SK-N-SH (cell line): ENCODE data around the gene FOXA1. TPM values are rescaled to one million over a fixed set of nuclear protein-coding genes. Genes with fewer than 3 reads are reported as not detected.

ENCODE experiments used
- CTCF ChIA-PET: fragments of 300-600, 350-600 bp; formaldehyde crosslinking; extraction: SDS; loops from one replicate; lab custom pipeline; 2021; lab: Yijun Ruan, JAX
- POLR2A ChIA-PET: fragments of 350-600 bp; sonication (Branson Sonifier 250); formaldehyde crosslinking; extraction: SDS; loops from one replicate; lab custom pipeline; 2020; ENCODE audit warnings: antibody characterized with exemption, inconsistent platforms; lab: Yijun Ruan, JAX
- DNase-seq: peaks from one replicate; pipeline ENCODE4 v3.0.0; 2012
- H2AFZ ChIP-seq: fragments of 200-600 bp; sonication (generic); 2 replicates; pipeline ENCODE4 v1.8.1; 2016; ENCODE audit warnings: antibody characterized with exemption, mild to moderate bottlenecking, low read depth
- H3F3A ChIP-seq: fragments of 200-600 bp; sonication (generic); replicated peaks from 2 replicates; pipeline ENCODE3; 2016; ENCODE audit warnings: antibody characterized with exemption, mild to moderate bottlenecking; ENCODE audit not compliant: insufficient read depth
- H3K27ac ChIP-seq, 2 experiments: fragments of 200-500 bp in 1 of 2; fragments of 200-600 bp in 1 of 2; sonication (Bioruptor generic) in 1 of 2; sonication (generic), shearing (Covaris generic) in 1 of 2; 2 replicates each; pipeline versions ENCODE4 v1.5.1 to v1.6.1; 2014 to 2016; ENCODE audit warnings: low read depth in 2 of 2, inconsistent platforms in 1 of 2, low read length in 1 of 2, mild to moderate bottlenecking in 1 of 2, mixed read lengths in 1 of 2
- H3K27me3 ChIP-seq: fragments of 200-600 bp; sonication (generic), shearing (Covaris generic); 2 replicates; pipeline ENCODE4 v1.6.1; 2016; ENCODE audit warnings: mixed run types; ENCODE audit not compliant: insufficient read depth
- H3K36me3 ChIP-seq, 2 experiments: fragments of 200-500 bp in 1 of 2; fragments of 200-600 bp in 1 of 2; sonication (Bioruptor generic) in 1 of 2; sonication (generic) in 1 of 2; replicated peaks in 1 of 2; 2 replicates each; pipeline versions ENCODE3 to v1.5.1; 2014 to 2016; ENCODE audit warnings: low read length in 1 of 2, mild to moderate bottlenecking in 1 of 2; ENCODE audit not compliant: insufficient read depth in 2 of 2, control insufficient read depth in 1 of 2
- H3K4me1 ChIP-seq, 2 experiments: fragments of 200-500 bp in 1 of 2; fragments of 200-600 bp in 1 of 2; sonication (Bioruptor generic) in 1 of 2; sonication (generic), shearing (Covaris generic) in 1 of 2; 2 replicates each; pipeline versions ENCODE4 v1.5.1 to v1.6.1; 2014 to 2016; ENCODE audit warnings: low read depth in 1 of 2, low read length in 1 of 2, mixed run types in 1 of 2; ENCODE audit not compliant: insufficient read depth in 2 of 2, control insufficient read depth in 1 of 2
- H3K4me2 ChIP-seq: fragments of 200-600 bp; sonication (generic), shearing (Covaris generic); 2 replicates; pipeline ENCODE4 v1.6.1; 2017; ENCODE audit warnings: mixed run types
- H3K4me3 ChIP-seq, 2 experiments: fragments of 200-500 bp in 1 of 2; fragments of 200-600 bp in 1 of 2; sonication (Bioruptor generic) in 1 of 2; sonication (generic), shearing (Covaris generic) in 1 of 2; 2 replicates each; pipeline versions ENCODE4 v1.5.1 to v1.8.1; 2014 to 2016; ENCODE audit warnings: low read depth in 2 of 2, inconsistent platforms in 1 of 2, low read length in 1 of 2, mild to moderate bottlenecking in 1 of 2, mixed read lengths in 1 of 2, moderate library complexity in 1 of 2
- H3K79me2 ChIP-seq: fragments of 200-600 bp; sonication (generic); 2 replicates; pipeline ENCODE4 v1.8.1; 2017; ENCODE audit warnings: mild to moderate bottlenecking; ENCODE audit not compliant: insufficient read depth
- H3K9ac ChIP-seq: fragments of 200-600 bp; sonication (generic); 2 replicates; pipeline ENCODE4 v1.6.1; 2017; ENCODE audit warnings: mixed run types
- H3K9me2 ChIP-seq: fragments of 200-600 bp; sonication (generic); 2 replicates; pipeline ENCODE4 v1.6.1; 2017; ENCODE audit warnings: mixed run types
- H3K9me3 ChIP-seq: fragments of 200-600 bp; sonication (generic); 2 replicates; pipeline ENCODE4 v1.6.1; 2017; ENCODE audit warnings: mixed run types, mild to moderate bottlenecking, moderate library complexity
- H4K20me1 ChIP-seq: fragments of 200-600 bp; sonication (generic); 2 replicates; pipeline ENCODE4 v1.6.1; 2017; ENCODE audit warnings: mild to moderate bottlenecking, mixed run types; ENCODE audit not compliant: insufficient read depth
- CHD2 ChIP-seq: fragments of 150-350 bp; IDR thresholded peaks from 2 replicates; pipeline ENCODE4 v1.6.1; 2018; ENCODE audit warnings: low read length; ENCODE audit not compliant: partially characterized antibody
- EP300 ChIP-seq, 2 experiments: IDR thresholded peaks; 2 replicates each; pipeline versions ENCODE4 v1.4.0 to v1.6.1; 2012; ENCODE audit warnings: borderline replicate concordance in 1 of 2, low read depth in 1 of 2, low read length in 1 of 2
- EZH2phosphoT487 ChIP-seq: fragments of 200-600 bp; sonication (generic); IDR thresholded peaks from 2 replicates; pipeline ENCODE4 v1.6.1; 2017; ENCODE audit warnings: low read depth, mixed run types, mild to moderate bottlenecking, antibody characterized with exemption, moderate library complexity, borderline replicate concordance
- IRF3 ChIP-seq: fragments of 150-350 bp; IDR thresholded peaks from 2 replicates; pipeline ENCODE4 v1.6.1; 2016; ENCODE audit warnings: mild to moderate bottlenecking, low read depth, low read length
- MXI1 ChIP-seq: IDR thresholded peaks from 2 replicates; pipeline ENCODE4 v1.6.1; 2012; ENCODE audit warnings: mild to moderate bottlenecking, low read depth, low read length, improper control_type of control experiment
- NFIC ChIP-seq: IDR thresholded peaks from 2 replicates; pipeline ENCODE4 v1.4.0; 2012; ENCODE audit warnings: borderline replicate concordance
- NRF1 ChIP-seq: IDR thresholded peaks from 2 replicates; pipeline ENCODE4 v1.6.1; 2012; ENCODE audit warnings: low read depth, mild to moderate bottlenecking, low read length
- REST ChIP-seq: IDR thresholded peaks from 2 replicates; pipeline ENCODE4 v1.6.1; 2012; ENCODE audit warnings: mild to moderate bottlenecking, low read depth, low read length, moderate library complexity
- SMC3 ChIP-seq: IDR thresholded peaks from 2 replicates; pipeline ENCODE4 v1.6.1; 2012; ENCODE audit warnings: low read depth, low read length, improper control_type of control experiment
- TAF1 ChIP-seq: IDR thresholded peaks from 2 replicates; pipeline ENCODE4 v1.6.1; 2012; ENCODE audit warnings: low read depth, mild to moderate bottlenecking, low read length, moderate library complexity, borderline replicate concordance
- WGBS: methylation state at CpG from one replicate; pipeline ENCODE4 v1.1.6; 2017; ENCODE audit warnings: low lambda C conversion rate; 5-methylcytosine and 5-hydroxymethylcytosine counted together
- polyA plus RNA-seq, 3 experiments: library from polyadenylated mRNA; depleted of rRNA; stranded (reverse); fragments of >200 nt; gene quantifications; 2 replicates each; pipeline ENCODE4 v1.2.3, GENCODE V29; 2012
- TF ChIP-seq, protein P1 (sequence below): IDR thresholded peaks from 2 replicates; pipeline ENCODE4; 2012
- TF ChIP-seq, protein P2 (sequence below): IDR thresholded peaks from 2 replicates; pipeline ENCODE4 v1.4.0; 2012; ENCODE audit warnings: low read depth

The FOXA1 gene
- polyA plus RNA-seq, 1 of the 3 experiments (the other 2 are of a cell fraction): not detected

- Histone ChIP-seq H3K27me3 (peaks cover 12% of the 10 kb centered on the region; the same call in 1 of the 2 replicates), H3K36me3 (no peaks in the 10 kb centered on the region), H3K4me3 (no peak overlapping the region), H4K20me1 (no peaks in the 10 kb centered on the region), H2AFZ (no peak overlapping the region), H3K4me1 (no peaks in the 10 kb centered on the region), H3K9me2 (no peaks in the 10 kb centered on the region), H3K9ac (no peak overlapping the region), H3K79me2 (no peaks in the 10 kb centered on the region), H3K9me3 (no peaks in the 10 kb centered on the region), H3K4me2 (no peak overlapping the region), H3K27ac (no peak overlapping the region), H3F3A (no peaks in the 10 kb centered on the region)
- ChIA-PET POLR2A (no interaction called here), CTCF (no interaction called here)
- 46% methylated on average over 10 of the region's 23 CpGs for WGBS
- no peak for DNase-seq
- TF ChIP-seq TAF1: no peak
These were observed 9.9 kb downstream of the FOXA1 start for GRCh38 chr14:37585101-37585511.

DNA sequence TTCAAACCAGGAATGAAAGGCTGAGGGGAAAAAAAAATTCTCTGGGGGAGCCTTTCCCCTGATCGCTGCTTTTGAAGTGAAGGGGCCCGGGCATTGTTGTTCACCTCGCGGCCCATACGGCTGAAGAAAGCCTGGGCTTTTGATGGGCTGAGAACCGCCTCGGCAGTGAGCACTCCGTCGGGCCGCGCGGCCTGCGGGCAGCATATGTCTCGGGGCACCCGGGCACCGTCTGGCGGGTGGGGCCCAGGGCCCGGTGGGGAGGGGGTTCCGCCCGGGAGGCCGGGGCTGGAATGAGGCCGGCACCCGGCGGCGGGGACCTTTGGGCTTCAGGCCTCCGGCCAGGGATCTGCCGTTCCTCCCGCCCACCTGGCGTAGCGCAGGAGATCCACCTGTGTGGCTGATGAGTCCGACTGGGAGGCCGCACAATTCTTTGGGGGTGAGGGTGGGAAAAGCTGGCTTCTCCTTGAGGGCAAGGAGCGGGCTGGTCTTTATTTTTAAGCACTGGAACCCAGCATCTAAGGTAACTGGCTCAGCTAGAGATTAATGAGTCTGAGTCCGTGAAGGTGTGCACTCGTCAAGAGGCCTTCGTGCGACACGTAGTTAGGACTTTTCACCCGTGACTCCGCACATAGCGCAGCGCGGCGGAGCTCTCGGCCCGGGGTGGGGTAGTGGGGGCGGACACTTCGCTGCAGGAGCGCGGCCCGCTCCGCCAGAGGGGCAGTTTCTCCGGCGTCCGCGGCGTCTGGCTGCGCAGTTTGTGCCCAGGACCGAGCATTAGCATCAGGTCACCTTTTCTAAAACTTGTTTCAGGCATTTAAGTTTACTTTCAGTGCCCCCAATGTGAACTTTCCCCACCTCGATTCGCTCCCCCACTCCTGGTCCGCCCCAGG, 10.6 kb downstream of the FOXA1 start:
- H3K9me3 ChIP-seq: no peaks in the 10 kb centered on the region
- no peak overlapping the region for H3K4me2 ChIP-seq
- H3F3A ChIP-seq: no peaks in the 10 kb centered on the region
- no peaks in the 10 kb centered on the region for H3K4me1 ChIP-seq
- H3K27me3 ChIP-seq: peaks cover 12% of the 10 kb centered on the region; the same call in 1 of the 2 replicates
- H2AFZ ChIP-seq: no peak overlapping the region
- H4K20me1 ChIP-seq: no peaks in the 10 kb centered on the region
- ChIA-PET CTCF (no interaction called here), POLR2A (no interaction called here)
- no peak overlapping the region for H3K4me3 ChIP-seq
- no peaks in the 10 kb centered on the region for H3K9me2 ChIP-seq
- DNase-seq: no peak
- H3K9ac ChIP-seq: no peak overlapping the region
- no peak overlapping the region for H3K27ac ChIP-seq
- TF ChIP-seq IRF3 (no peak), NRF1 (no peak), EP300 (IDR thresholded peaks at IDR 0.05; ENCODE audit: borderline replicate concordance in 1 of 2, low read depth in 1 of 2, low read length in 1 of 2) (no peak), MXI1 (no peak), SMC3 (no peak), TAF1 (no peak), REST (no peak), EZH2phosphoT487 (no peak), CHD2 (no peak), NFIC (no peak)
- TF ChIP-seq, protein P1, sequence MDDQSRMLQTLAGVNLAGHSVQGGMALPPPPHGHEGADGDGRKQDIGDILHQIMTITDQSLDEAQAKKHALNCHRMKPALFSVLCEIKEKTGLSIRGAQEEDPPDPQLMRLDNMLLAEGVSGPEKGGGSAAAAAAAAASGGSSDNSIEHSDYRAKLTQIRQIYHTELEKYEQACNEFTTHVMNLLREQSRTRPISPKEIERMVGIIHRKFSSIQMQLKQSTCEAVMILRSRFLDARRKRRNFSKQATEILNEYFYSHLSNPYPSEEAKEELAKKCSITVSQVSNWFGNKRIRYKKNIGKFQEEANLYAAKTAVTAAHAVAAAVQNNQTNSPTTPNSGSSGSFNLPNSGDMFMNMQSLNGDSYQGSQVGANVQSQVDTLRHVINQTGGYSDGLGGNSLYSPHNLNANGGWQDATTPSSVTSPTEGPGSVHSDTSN: no peak
- TF ChIP-seq, protein P2, sequence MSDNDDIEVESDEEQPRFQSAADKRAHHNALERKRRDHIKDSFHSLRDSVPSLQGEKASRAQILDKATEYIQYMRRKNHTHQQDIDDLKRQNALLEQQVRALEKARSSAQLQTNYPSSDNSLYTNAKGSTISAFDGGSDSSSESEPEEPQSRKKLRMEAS: no peak
- H3K36me3 ChIP-seq: no peaks in the 10 kb centered on the region
- no peaks in the 10 kb centered on the region for H3K79me2 ChIP-seq
- 10% methylated on average over 2 of the region's 62 CpGs for WGBS
